ENCODE data around the gene CABYR.

CABYR gene

DNA sequence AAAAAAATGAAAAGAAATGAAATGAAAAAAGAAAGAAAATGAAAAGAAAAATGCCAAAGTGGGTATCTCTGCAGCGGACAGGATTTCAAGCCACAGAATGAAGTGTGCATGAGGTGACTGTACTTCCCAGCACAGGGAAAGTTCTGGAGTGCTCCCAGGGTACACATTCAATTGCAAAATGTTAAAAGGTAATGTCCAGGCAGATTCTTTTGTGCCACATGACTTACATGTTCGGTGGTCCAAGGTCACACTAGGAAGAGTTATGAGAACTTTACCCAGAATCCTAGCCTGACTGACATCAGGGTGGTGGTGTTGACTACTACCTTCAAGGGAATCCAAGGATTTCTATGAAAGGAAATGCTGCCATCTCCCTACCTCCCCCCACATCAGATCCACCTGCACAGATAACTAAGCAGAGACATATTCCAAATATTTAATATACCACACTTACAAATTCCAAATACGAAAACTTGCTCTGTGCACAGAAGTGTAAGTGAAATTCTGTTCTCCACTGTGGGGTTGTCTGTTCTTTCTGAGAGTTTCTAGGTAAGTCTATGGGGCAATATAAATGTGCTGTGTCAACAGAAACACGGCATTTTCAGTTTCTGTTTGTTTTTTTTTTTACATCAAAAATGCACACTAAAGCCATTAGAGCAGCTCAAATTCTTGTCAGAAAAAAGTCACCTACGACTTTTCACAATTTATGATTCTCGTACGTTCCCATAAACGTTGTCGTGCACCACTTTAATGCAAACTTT is 56.6 kb downstream of the CABYR start:
- no peak for DNase-seq

DNA sequence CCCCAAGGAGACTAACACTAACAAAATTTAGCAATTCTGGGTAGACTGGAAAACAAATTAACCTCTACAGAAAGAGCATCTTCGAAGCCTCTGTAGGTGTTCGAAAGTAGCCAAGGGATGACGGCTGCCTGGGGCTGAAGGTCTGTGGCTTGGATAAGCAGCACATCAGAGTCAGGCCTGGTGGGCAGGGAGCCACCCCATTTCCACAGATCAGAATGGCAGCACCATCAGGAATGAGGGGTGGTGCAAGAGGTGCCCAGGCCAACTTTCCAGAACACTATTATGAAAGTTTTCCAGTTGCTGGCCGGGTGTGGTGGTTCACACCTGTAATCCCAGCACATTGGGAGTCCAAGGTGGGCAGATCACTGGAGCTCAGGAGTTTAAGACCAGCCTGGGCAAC is 57.9 kb downstream of the CABYR start:
- no peak for DNase-seq

DNA sequence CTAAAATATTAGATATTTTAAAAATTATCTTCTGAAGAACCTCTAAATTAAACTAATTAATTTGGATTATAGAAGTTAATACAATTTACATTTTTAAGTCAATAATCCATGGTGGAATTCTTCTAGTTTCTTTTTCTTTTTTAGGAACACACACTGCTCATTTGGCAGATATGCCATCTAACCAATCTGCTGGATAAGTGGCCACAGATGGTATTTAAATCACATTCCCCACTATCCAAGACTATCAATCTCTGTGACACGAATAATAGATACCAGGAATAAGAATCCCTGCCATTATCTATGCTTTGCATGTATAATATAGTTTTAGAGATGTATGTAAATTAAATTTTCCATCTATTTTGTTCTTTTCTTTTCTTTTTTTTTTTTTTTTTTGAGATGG is 58.5 kb downstream of the CABYR start:
- no peak for DNase-seq

DNA sequence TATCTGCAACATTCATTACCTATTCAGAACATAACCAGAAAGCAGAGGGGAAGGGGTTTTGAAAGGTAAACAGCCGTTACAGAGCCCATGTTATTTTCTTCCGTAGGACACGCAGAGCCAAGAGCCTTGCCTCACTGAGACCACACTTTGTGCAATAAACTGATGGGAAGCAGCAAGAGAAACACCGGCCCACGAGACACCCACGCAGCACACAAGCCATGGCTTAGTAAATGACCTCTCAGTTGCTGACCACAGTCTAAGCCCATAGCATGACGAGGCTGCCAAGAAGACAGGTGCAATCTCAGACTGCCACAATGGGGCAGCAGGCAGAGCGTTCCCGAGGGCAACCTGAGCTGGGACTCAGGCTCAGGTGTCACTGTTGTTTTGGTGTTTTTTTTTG is 59.6 kb downstream of the CABYR start:
- no peak for DNase-seq

DNA sequence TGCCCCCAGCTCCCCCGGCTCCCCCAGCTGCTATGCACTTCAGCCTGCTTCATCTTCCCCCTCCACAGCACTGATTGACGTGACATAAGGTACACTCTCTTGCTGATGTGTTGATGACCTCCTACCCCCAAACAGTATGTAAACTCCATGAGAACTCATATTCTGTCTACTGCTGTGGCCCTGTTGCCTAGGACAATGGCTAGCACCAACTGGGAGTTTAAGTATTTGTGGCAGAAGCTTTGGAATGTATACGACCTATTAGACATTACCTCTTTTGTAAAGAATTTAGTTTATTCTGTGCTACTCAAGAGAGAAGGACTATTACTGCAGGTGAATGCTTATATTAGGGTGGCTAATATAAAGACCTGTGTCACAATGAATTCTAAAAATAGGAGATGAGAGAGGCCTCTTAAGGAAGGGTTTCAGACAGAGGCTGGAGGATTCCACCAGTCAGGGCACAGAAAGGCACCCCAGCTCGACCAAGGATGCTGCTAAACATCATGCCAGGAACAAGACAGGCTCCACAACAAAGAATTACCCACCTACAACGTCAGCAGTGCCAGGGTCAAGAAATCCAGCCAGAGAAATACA is 60.6 kb downstream of the CABYR start:
- no peak for DNase-seq

DNA sequence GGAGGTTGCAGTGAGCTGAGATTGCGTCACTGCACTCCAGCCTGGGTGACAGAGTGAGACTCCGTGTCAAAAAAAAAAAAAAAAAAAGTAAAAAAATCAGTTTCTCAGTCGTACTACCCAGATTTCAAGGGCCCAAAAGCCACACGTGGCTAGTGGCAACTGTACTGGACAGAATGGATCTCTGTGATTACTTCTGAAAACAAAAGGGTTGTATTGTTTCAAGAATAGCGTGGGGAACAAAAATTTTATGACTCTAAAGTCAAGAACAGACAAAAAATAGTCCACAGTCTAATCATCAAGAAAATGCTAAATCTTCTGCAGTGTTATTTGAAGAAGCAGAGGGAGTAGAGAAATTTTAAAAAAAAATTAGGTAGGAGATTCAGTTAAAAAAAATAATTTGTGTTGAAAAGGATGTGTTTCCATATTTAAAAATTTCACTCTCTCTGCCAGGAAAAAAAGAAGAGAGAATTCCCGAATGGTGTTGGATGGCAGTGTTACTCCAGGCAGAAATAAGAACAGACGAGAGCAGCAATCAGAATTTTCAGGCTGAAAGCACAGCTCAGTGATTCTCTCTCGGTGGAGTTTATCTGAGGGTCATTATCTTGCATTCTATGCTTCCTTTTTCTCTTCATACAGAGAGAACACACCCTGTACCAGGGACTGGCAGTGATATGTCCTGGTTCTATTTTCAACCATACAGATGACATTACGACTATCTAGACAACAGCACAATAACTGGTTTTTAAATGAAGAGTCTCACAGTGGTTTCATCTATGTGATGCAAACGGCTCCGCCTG is 61.8 kb downstream of the CABYR start:
- DNase-seq: no peak

DNA sequence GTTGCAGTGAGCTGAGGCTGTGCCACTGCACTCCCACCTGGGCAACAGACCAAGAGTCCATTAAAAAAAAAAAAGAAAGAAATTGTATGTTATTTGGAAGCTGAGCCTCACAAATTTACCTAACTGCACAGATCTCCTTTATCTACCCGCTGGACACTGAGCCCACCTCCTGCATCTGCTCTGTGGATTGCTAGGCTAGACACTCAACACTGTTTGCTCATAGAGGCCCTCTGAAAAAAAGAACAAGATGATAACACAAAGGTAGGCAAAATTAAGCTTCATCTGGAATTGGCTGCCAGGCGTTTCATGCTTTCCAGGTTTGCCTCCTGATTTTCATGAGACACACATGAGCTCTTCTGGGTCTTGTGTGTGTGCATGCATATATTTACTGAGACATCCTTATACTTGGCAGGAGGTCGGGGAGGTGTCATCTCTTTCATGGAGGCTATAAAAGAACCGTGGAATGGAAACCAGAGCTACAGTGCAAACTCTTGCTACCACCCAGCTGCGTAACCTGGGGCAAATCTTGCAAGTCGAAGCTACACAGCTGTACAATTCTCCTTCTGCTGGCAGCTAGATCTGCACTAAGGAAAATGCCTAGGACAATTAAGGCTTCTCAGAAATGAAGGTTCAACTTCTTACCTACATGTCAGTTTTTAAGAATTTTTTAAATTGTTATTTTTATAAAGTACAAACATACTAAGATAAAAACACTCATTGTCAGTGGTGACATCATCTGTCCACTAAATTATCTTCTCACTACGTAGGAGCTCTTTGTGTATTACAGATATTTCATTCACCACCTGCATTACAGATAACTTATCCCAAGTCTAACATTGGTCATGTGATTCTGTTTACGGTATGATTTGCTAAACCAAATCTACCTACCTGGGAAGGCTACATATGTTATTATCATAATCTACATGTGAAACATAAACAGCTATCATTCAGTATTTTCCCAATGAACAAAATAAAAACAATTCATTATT is 63.1 kb downstream of the CABYR start:
- no peak for DNase-seq

DNA sequence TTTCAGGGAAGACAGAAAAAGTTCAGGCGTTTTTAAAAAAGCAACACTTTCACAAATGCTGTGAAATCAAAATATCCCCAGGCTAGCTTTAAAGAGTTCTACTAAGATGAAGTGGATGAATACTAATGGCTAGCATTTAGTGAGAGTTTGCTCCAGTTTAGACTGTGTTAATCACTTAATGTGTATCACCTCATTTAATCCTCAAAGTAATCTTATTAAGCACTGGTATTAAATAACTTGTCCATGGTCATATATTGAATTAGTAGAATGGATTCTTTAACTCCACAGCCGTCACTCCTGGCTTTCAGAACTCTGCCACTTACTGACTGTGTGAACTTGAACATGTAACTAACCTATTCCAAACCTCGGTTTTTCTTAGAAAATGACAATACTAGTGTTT is 66.0 kb downstream of the CABYR start:
- no peak for DNase-seq

DNA sequence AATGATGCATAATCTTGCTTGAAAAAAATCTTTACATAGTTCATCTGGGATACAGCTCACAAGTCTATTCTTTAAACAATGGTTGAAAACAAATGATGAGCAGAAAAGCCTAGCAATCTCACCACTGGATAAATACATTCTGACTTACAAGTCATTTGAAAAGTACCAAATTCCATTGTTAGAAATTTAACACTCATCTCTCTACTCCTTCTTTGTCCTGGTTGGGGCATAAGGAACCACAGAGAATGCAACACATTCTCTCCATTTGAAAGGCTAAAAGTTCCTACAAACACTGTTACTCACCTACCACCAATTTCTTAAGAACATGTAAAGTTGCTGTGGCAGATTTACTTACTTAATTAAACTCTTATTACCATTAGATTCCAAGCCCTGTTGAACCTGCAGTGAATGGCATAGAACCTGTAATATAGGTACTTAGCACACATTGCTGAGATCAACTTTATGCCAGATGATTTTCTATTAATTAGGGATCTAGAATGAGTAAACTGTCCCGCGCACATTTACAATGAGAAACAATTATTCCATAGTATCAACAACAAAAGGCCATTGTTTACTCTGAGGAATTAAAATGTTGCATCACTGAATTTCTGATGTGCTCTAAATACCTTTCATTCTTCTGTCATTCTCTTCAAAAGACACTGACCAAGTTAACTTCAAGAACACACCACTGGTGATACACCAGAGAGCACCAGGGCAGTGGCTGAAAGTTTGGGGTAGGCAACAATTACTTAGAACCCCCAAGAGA is 69.6 kb downstream of the CABYR start:
- no peak for DNase-seq

DNA sequence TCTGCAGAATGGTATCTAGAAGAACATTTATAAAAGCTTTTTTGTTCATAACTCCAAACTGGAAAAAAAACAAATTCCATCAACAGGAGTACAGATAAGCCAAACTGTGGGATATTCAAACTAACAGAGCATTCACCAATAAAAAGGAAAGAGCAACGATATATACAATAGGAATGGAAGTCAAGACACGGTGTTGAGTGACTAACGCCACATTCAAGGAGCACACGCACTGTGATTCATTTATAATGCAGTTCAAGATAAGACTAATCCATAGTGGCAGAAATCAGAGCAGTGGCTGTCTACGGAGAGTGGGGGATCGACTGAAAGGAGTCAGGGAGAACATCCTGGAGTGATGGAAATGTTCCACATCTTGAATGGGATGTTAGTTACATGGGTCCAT is 70.7 kb downstream of the CABYR start:
- no peak for DNase-seq
